Stimulated activated CD4-positive, alpha-beta T cell treated with anti-CD3 and anti-CD28 coated beads, Interleukin-4, amount 100 ng/mL, for 4 hours (primary cell): ENCODE data around the gene HPCA.

Source experiments
- DNase-seq, 2 experiments: peaks; one replicate each; pipeline ENCODE4 v3.0.0-alpha.2; 2020

The HPCA gene

GRCh38 chr1:32871364-32872191 is 14.7 kb upstream of the HPCA start:
- no peak for DNase-seq

- no peak for DNase-seq
These were observed 14.2 kb upstream of the HPCA start for GRCh38 chr1:32872192-32872460.

DNA sequence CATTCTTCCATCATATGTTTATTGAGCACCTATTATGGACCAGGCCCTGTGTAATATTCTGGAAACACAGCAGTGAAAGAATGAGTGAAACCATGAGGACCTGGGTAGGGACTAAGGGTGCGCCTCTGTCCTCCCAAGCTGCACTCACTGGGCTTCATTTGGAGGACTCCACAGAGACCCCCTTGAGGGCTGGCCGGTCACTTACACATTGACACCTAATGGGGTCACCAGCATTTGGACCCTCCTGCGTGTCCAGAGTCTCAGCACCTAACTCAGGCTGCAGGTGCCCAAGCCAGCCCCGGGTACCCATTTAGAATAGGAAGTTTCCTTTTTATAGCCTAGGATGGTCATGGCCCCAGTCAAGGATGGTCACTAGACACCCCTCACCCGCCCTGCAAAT is 12.8 kb upstream of the HPCA start:
- no peak for DNase-seq

DNA sequence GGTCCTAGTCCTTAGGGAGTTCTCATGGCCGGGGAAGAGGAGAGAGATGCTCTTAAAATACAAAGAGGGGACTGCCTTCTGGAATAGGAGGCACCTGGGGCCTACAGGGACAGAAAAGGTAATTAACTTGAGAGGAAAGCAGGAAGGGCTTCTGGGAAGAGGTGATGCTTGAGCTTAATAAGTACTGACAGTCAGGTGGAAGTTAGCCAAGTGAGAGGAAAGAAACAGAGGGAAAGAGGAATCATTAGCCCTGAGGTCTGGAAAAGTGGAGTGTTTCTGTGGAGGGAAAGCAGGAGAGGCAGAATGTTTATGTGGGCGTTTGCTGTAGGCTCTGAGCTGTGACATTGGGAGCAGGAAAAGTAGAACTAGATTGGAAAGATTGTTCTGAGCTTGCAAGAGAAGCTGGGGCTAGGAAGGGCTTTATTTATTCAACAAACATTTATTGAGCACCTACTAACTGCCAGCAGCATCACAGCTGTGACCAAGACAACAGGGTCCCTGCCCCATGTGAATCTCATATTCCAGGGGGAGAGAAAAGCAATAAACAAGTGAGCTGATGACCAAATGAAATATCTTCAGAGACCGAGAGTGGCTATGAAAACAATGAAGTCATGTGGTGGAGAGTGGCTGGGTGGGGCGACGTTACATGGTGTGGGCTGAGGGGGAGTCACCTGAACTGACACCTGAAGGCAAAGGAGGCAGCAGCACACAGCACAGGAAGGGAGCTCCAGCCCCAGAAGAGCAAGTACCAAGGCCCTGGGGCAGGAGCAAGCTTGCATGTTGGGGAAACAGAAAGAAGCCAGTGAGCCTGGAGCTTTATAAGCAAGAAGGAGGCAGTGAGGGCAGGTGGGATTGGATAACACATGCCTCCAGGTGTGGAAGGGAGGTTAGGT is 11.2 kb upstream of the HPCA start:
- DNase-seq, result no peak

- peak; percentile 19 to 39 for DNase-seq
These were observed 9.7 kb upstream of the HPCA start for GRCh38 chr1:32876341-32877210.

DNA sequence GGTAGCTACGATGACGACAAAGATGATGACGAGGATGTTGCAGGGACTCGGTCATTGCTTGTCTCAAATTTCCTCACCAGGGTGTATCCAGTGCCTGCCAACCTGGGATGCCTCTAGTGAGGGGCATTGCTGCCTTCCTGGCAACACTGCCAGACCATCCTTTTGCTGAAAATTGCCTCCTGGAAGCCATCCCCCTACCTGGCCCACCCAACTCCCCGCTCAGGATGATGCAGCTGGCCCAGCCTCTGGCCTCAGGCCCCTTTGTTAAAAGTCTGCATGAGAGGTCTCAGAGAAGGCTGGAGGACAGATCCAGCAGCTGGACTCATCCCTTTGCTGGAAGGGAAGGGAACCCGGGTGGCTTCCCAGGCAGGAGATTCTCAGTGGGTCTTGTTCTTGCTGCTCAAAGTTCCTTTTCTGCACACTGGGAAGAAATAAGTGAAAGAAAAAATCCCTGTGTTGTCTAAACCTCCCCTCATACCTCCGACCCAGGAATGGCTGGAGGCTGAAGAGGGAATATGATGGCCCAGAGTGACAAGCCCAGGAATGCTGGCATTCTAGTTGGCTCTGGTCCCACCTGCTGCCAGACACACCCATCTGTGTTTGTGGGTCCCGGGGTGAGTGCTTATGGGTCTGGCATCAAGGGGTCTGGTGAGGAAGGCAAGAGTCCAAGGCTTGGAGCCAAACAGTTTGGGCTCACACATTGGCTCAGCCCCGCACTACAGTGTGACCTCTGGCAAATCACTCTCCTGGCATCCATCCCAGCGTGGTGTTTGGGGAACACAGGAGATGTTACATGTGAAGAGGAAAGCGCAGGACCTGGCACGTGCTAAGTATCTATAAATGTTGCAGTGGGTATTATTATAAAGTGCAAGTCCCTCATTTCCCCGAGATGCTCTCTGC is 8.8 kb upstream of the HPCA start:
- no peak for DNase-seq

GRCh38 chr1:32878183-32878582 is 8.1 kb upstream of the HPCA start:
- no peak for DNase-seq

- DNase-seq, result no peak
These were observed 7.7 kb upstream of the HPCA start for GRCh38 chr1:32878637-32879041.

GRCh38 chr1:32881291-32881690 is 5.0 kb upstream of the HPCA start:
- DNase-seq, result no peak

DNA sequence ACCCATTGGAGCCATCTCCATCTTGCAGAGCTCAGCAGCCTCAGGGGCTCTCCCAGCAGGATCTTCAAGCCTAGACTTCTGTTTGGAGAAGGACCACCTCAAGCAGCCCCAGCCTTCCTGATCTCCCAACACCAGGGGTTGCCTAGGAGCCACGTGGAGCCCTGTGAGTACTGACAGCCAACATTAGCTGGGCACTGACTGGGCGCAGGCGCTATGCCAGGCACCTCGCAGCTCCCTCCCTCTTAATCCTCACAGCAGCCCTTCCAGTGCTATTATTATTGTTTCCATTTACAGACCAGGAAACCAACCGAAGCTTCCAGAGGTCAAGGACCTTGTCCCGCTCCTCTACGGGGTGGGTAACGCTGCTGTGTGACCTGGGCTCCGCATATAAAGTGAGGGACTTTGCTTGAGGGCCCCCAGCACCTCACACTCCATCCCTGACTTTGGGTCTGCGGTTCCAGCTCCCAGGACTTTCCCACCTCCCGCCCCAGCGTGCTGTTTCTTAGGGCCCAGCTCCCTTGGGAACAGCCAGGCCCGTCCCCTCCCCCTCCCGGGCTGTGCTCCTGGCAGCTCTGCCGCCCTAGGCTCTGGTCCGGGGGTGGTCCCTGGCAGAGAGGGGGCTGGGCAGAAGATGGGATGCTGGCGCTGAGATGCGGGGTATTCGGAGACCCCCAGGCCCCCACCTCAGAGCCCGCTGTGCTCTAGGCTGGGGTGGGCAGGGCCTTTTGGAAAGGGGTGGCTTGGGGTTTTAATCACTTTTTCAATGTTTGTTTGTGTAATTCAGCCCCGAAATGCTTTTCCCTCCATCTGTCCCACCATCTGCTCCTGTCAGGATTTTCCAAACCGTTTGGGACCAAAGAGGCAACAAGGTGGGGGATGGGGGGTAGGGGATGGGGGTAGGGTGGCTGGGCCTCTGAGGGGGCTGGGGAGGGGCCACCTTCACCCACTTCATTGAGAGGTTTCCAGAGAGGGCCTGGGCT is 4.1 kb upstream of the HPCA start:
- DNase-seq, result no peak

DNA sequence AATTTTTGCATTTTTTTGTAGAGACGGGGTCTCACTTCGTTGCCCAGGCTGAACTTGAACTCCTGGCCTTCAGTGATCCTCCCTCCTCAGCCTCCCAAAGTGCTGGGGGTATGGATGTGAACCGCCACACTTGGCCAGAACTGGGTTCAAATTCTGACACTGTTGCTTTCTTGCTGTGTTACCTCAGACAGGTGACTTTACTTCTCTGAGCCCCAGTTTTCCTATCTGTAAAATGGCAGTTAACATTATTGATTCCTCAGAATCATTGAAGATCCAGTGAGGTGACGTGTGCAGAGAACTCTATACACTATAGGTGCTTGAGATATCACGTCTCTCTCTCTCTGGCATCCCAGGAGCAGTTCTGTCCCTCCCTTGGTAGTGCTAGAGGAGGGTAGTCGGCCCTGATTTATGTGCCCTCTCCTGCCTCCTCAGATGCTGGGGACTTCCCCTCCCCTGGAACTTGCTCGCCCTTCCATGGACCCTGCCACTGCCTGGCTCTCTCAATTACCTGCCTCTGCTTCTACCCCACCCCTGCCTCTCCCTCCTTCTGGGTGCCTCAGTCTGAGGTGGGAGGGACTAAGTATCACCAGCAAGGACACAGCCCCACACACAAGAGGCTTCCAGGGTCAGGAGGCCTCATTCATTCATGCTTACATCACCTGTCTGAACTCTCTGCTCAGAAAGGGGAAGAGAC is 2.8 kb upstream of the HPCA start:
- no peak for DNase-seq

GRCh38 chr1:32884032-32884372 is 2.3 kb upstream of the HPCA start:
- DNase-seq, result no peak

- no peak for DNase-seq
These were observed 1.6 kb upstream of the HPCA start for GRCh38 chr1:32884726-32885125.

DNA sequence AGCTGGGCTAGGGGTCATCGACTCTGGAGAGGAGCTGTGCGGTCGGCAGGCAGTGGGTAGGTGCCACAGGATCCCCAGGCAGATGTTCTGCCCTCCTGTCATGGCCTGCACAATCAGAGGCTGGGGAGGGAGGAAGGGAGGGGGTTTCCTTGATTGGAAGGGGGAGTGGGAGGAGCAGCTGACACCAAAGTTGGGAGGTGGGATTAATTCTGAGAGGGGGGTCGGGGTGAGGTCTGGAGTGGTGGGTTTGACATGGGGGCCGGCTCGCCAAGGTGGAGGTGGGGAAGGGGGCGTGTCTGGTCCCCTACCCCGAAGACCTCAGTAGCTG is 651 bp upstream of the HPCA start:
- no peak for DNase-seq

- no peak for DNase-seq
These were observed 630 bp downstream of the HPCA start for GRCh38 chr1:32886828-32887414.

DNA sequence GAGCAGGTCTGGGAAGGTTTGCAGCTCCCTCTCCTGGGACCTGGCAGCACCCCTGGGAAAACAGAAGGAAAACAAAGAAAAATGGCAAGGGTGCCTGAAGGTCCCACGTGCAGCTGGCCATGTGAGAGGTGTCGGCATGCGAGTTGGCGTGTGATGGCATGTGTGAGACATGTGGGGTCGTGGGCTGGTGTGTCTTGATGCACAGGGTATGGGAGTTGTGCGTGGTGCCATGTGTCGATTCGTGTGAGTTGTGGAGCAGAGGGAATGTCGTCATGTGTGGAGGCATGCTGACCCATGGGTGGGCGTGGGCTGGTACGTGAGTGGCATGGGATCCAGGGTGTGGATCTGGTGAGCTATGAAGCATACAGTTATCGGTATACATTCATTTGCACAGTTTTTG is 1.3 kb downstream of the HPCA start:
- DNase-seq, result no peak

DNA sequence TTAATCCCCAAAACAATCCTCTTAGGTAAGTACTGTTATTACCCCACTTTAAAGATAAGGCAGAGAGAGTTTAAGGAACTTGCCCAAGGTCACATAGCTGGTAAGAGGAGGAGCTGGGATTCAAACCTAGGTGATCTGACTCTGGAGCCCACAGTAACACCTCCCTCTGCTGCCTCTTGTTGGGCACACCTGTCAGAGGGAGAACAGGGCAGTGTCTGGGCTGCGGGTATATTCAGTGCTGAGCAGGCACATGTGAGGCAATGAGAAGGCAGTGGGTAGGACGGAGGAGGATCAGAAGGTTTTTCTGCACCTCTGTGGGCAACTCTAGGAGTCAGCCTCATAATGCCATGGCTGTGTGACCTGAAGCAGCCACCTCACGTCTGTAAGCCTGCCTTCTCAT is 1.8 kb downstream of the HPCA start:
- DNase-seq, result no peak

DNA sequence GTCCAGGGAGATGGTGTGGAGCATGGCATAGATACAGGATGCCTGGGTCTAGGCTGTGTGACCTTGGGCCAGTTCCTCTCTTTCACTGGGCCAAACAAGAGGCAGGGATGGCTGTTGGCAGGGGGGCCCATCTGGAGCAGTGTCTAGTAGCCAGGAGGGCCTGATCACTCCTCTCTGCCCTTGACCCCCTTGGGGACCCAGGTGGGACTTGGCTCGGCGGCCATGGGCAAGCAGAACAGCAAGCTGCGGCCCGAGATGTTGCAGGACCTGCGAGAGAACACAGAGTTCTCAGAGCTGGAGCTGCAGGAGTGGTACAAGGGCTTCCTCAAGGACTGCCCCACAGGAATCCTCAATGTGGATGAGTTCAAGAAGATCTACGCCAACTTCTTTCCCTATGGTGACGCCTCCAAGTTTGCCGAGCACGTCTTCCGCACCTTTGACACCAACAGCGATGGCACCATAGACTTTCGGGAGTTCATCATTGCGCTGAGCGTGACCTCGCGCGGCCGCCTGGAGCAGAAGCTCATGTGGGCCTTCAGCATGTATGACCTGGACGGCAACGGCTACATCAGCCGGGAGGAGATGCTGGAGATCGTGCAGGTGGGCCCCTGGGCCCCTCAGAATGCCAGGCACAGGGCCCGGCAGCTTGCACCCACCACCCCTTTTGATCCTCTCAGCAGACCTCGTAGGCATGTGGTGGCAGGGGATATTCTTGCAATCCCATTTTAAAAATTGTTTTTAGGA is 2.6 kb downstream of the HPCA start:
- DNase-seq, result no peak

GRCh38 chr1:32889731-32890278 is 3.5 kb downstream of the HPCA start:
- DNase-seq, result no peak
